ENCODE measurements around the gene LIAS. TPM values are rescaled to one million over a fixed set of nuclear protein-coding genes. Genes with fewer than 3 reads are reported as not detected.
A peak's percentile ranks its signal among the peaks of the same experiment; 100 is the strongest.

LIAS gene
- total and polyA plus RNA-seq, 10 of the 15 experiments (the other 5 are each of a cell fraction or from before 2014, with no cell fraction given): 17.9 to 32.3 (median 26.4) TPM

GRCh38 chr4:39527296-39528060 lies 68.6 kb downstream of the LIAS start, which contains the start of gene UGDH (continued):
- TF ChIP-seq EZH2 (IDR thresholded peaks at IDR 0.05; ENCODE audit: borderline replicate concordance, control insufficient read depth, low read depth, low read length): no peak
- no peak for TF ChIP-seq RCOR1 (conservative IDR thresholded peaks at IDR 0.05; ENCODE audit: low read depth, low read length)
- no peak for TF ChIP-seq MYB (IDR thresholded peaks at IDR 0.05; ENCODE audit: borderline replicate concordance, low read depth, low read length)
- TF ChIP-seq BACH1 (IDR thresholded peaks at IDR 0.05; ENCODE audit: borderline replicate concordance): peak; percentile 53
- no peak for TF ChIP-seq ATF3 (IDR thresholded peaks at IDR 0.05; ENCODE audit: borderline replicate concordance, extremely low read depth, low read depth, low read length)
- TF ChIP-seq CTCF (IDR thresholded peaks at IDR 0.05 in 2 of 3, conservative IDR thresholded peaks at IDR 0.05 in 1 of 3; ENCODE audit: control insufficient read depth in 2 of 3, extremely low read depth in 1 of 3, insufficient read depth in 1 of 3, low read depth in 3 of 3, low read length in 3 of 3): peak in 2 of 3 experiments; percentile 2 to 34; a peak in 2 of 6 replicates
- TF ChIP-seq POLR2A (IDR thresholded peaks at IDR 0.05; ENCODE audit: low read depth, low read length): peak; percentile 92
- peak; percentile 46; the same call in 1 of the 2 replicates for TF ChIP-seq PKNOX1 (IDR thresholded peaks at IDR 0.05)
- TF ChIP-seq IKZF2 (IDR thresholded peaks at IDR 0.05): peak in 1 of 2 experiments; percentile 45; a peak in 1 of 4 replicates
- TF ChIP-seq BCLAF1 (IDR thresholded peaks at IDR 0.05): no peak
- TF ChIP-seq MXI1 (IDR thresholded peaks at IDR 0.05; ENCODE audit: low read depth, low read length): peak; percentile 70
- TF ChIP-seq LARP7 (IDR thresholded peaks at IDR 0.05): peak; percentile 93
- no peak for TF ChIP-seq REST (IDR thresholded peaks at IDR 0.05; ENCODE audit: low read depth, low read length)
- TF ChIP-seq IRF5 (IDR thresholded peaks at IDR 0.05; ENCODE audit: borderline replicate concordance): no peak
- TF ChIP-seq TAF1 (IDR thresholded peaks at IDR 0.05; ENCODE audit: borderline replicate concordance, low read depth, low read length): peak; percentile 21; the same call in 1 of the 2 replicates
- peak in 1 of 2 experiments; percentile 48; a peak in 1 of 4 replicates for TF ChIP-seq ETV6 (conservative IDR thresholded peaks at IDR 0.05 in 1 of 2, IDR thresholded peaks at IDR 0.05 in 1 of 2; ENCODE audit: borderline replicate concordance in 1 of 2, low read depth in 1 of 2)

All from GM12878 (cell line).